Measurements from ENCODE around the gene OLIG3.

DNA sequence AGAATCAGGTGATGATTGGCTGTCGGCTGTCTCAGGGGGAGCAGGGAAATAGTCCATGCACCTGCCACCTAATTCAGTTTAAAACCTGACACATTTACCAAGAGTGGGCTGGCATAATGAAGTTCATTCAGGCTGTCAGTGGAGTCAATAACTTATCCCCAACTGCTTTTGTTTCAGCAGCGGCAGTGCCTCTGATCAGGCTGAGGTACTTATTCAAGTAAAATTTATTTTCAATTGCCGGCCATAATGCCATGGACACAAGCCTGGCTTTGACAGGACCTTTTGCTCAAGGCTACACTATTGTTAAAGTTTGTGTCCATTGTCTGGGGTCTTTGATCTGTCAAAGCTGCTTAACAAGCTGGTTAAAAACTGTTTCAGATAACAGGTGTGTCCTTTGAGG, 20.6 kb downstream of the OLIG3 start:
- TF ChIP-seq, protein P1, sequence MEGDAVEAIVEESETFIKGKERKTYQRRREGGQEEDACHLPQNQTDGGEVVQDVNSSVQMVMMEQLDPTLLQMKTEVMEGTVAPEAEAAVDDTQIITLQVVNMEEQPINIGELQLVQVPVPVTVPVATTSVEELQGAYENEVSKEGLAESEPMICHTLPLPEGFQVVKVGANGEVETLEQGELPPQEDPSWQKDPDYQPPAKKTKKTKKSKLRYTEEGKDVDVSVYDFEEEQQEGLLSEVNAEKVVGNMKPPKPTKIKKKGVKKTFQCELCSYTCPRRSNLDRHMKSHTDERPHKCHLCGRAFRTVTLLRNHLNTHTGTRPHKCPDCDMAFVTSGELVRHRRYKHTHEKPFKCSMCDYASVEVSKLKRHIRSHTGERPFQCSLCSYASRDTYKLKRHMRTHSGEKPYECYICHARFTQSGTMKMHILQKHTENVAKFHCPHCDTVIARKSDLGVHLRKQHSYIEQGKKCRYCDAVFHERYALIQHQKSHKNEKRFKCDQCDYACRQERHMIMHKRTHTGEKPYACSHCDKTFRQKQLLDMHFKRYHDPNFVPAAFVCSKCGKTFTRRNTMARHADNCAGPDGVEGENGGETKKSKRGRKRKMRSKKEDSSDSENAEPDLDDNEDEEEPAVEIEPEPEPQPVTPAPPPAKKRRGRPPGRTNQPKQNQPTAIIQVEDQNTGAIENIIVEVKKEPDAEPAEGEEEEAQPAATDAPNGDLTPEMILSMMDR (conservative IDR thresholded peaks at IDR 0.05; ENCODE audit: low read depth, low read length), result no peak
- TF ChIP-seq EZH2 (IDR thresholded peaks at IDR 0.05; ENCODE audit: low read length, unreplicated experiment) (no peak), EZH2phosphoT487 (IDR thresholded peaks at IDR 0.05; ENCODE audit: borderline replicate concordance, low read length) (no peak)
